A549 treated with GW870086 at 1 μM for 4 hours (cell line): ENCODE results near the gene WFIKKN2. TPM values are rescaled to one million over a fixed set of nuclear protein-coding genes. Genes with fewer than 3 reads are reported as not detected.

Source experiments
- total RNA-seq: library from RNA; stranded (reverse); fragments of 200-300 nt; extraction: Qiagen RNA extraction; gene quantifications from 5 replicates; pipeline ENCODE4 v1.2.3, GENCODE V29; 2022; ENCODE audit warnings: low read depth

Gene WFIKKN2
- not detected in 5 replicates for total RNA-seq

DNA sequence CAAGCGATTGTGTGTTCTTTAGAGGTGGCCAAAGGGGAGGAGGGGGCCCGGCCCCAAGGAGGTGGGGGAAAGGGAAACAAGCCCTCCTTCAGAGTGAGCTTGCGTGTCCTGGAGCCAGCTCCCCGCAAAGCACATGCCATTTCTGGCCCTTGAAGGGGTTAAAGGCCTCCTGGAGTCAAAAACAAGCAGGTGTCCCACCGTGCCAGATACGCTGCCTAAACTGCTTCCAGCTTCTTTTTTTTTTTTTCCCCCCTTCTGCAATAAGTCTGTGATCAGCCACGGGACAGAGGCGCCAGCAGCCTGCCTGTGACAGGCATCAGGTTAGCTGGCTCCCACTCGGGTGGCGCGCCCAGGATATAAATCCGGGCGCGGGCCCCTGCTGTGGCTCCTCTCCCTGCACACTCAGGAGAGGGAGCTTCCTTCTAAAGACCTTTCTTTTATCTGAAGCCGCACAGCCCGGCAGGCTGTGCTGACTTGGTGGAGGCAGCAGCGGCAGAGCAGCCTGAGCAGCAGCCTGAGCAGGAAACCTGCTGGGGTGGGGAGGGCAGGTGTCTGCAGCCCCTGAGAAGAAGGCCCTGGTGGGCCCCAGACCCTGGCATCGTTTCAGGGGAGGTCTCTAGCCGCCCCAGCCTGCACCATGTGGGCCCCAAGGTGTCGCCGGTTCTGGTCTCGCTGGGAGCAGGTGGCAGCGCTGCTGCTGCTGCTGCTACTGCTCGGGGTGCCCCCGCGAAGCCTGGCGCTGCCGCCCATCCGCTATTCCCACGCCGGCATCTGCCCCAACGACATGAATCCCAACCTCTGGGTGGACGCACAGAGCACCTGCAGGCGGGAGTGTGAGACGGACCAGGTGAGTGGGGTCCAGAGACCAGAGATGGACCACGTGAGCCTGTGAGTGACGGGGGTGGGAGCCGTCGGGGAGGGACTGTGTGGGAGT is at the start of gene WFIKKN2:
TSS of gene WFIKKN2 (plus strand) at position 286 of the 934 bp plus-strand sequence. CDS start at position 638, 352 bp downstream.

GRCh38 chr17:50866261-50866949 is 31.0 kb downstream of the WFIKKN2 start, which contains the start of gene TOB1:
TOB1 (minus strand) TSS chr17:50866354; CDS start chr17:50864017, 2,337 bp downstream.

Other genes starting within 250 kb of the WFIKKN2 start
- 116 to 158 TPM (median 140 TPM) in 5 replicates for gene ABCC3, start 200.7 kb upstream of the WFIKKN2 start, total RNA-seq
- gene ANKRD40, start 127.7 kb upstream of the WFIKKN2 start, total RNA-seq = 50.4 to 53.3 TPM (median 50.9 TPM) in 5 replicates
- 55.7 to 106 TPM (median 92.9 TPM) in 5 replicates for gene LUC7L3, start 116.0 kb upstream of the WFIKKN2 start, total RNA-seq
- not detected in 5 replicates for gene ANKRD40CL, start 68.1 kb upstream of the WFIKKN2 start, total RNA-seq
- 89.6 to 102 TPM (median 94.0 TPM) in 5 replicates for gene TOB1, start 30.8 kb downstream of the WFIKKN2 start, total RNA-seq